Measurements from ENCODE around the gene PHF13. TPM values are rescaled to one million over a fixed set of nuclear protein-coding genes. Genes with fewer than 3 reads are reported as not detected.

PHF13 gene
- total and polyA plus RNA-seq, 9 of the 15 experiments (the other 6 are each of a cell fraction or from before 2014, with no cell fraction given) = 1.8 to 36.1 (median 11.7) TPM

DNA sequence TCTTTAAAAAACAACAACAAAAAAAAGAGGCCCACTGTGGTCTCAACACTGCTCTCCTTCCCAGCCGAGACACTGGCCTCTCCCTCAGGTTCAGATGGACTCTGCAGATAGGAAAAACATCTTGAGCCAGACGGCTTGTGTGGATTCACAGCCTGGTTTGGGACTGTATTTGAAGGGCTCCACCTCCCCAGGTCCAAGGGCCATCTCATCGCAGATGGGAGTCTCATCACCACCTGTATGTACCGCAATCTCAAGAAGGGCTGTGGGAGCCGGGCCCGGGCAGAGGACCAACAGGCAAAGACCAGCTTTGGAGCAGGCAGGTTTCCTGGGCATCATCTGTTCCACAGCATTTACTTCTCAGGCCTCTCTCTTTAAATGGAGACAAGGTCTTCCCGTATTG lies 23.5 kb upstream of the PHF13 start (continued):
- TF ChIP-seq SP2 (IDR thresholded peaks at IDR 0.05; ENCODE audit: extremely low read depth, low read depth, low read length, poor library complexity, severe bottlenecking) (no peak), PCBP1 (IDR thresholded peaks at IDR 0.05; ENCODE audit: low read depth, low read length, poor library complexity, severe bottlenecking) (no peak), POLR2AphosphoS5 (IDR thresholded peaks at IDR 0.05; ENCODE audit: control insufficient read depth, insufficient read depth, low read depth, low read length) (0 out of 2 replicates have a peak, but pooled peaks have one; percentile 27), NFYB (IDR thresholded peaks at IDR 0.05; ENCODE audit: extremely low read depth, insufficient read length) (no peak), POLR2A (conservative IDR thresholded peaks at IDR 0.05) (peak; percentile 15; the same call in 1 of the 2 replicates), ESRRA (IDR thresholded peaks at IDR 0.05; ENCODE audit: borderline replicate concordance, low read depth) (no peak), POLR2G (IDR thresholded peaks at IDR 0.05; ENCODE audit: low read depth, low read length) (no peak)

GRCh38 chr1:6591222-6591621 lies 22.3 kb upstream of the PHF13 start:
- intact Hi-C loops (cut with micrococcal nuclease) (no loop called here), in situ Hi-C loops (cut with MboI) (no loop called here)
- ChIA-PET POLR2A (interaction anchor here (0.6 to 4.2 kb wide), 5 partner anchors 10 to 50 kb away, joined by 3 to 59 read pairs (median 7); partner anchors contain the start of genes KLHL21 and ZBTB48), CTCF (ENCODE audit: low intra/inter-chr PET ratio) (no interaction called here)
- no peak overlapping the region for H3K27ac ChIP-seq (ENCODE audit: extremely low read depth, low read depth, low read length)
- no peak overlapping the region for H3K4me3 ChIP-seq
- H3K9me1 ChIP-seq (ENCODE audit: control insufficient read depth, insufficient read depth, low read length) = peaks cover 9% of the 10 kb centered on the region
- H3K79me2 ChIP-seq (ENCODE audit: control insufficient read depth, insufficient read depth, low read length) = peaks cover 16% of the 10 kb centered on the region
- H3K9me3 ChIP-seq (replicated peaks; ENCODE audit: control insufficient read depth, insufficient read depth, low read depth, low read length) = no peaks in the 10 kb centered on the region
- H3K4me2 ChIP-seq (ENCODE audit: insufficient read depth, low read length) = no peak overlapping the region
- no peak overlapping the region for H2AFZ ChIP-seq (ENCODE audit: low read depth, low read length)
- no peaks in the 10 kb centered on the region for H3K27me3 ChIP-seq (ENCODE audit: control insufficient read depth in 2 of 2, insufficient read depth in 2 of 2, low read length in 2 of 2)
- 95% methylated on average over 13 of the region's 13 CpGs for WGBS (ENCODE audit: insufficient coverage, low coverage, missing lambda C conversion rate)
- H3K36me3 ChIP-seq (ENCODE audit: control insufficient read depth, insufficient read depth, low read length) = peaks cover 100% of the 10 kb centered on the region
- H4K20me1 ChIP-seq (replicated peaks; ENCODE audit: control insufficient read depth, insufficient read depth, low read length) = peaks cover 19% of the 10 kb centered on the region; the same call in 1 of the 2 replicates
- no peak for DNase-seq (ENCODE audit: extremely low read depth in 1 of 4, low spot score in 3 of 4)
- H3K9ac ChIP-seq (ENCODE audit: insufficient read depth in 1 of 2, low read depth in 2 of 2, low read length in 2 of 2) = peak overlapping the region in 1 of 2 experiments; percentile 66; a peak in 1 of 4 replicates
- no peak for FAIRE-seq
- H3K4me1 ChIP-seq (replicated peaks in 1 of 2; ENCODE audit: control insufficient read depth in 2 of 2, insufficient read depth in 2 of 2, low read length in 2 of 2) = peaks cover 0 to 39% of the 10 kb centered on the region in 2 experiments; a peak in 1 of 5 replicates
- ATAC-seq = no peak
- no TSS peak for BruUV-seq (replicated peaks)
- peak; percentile 60; the same call in 1 of the 2 replicates for TF ChIP-seq RBFOX2 (IDR thresholded peaks at IDR 0.05; ENCODE audit: low read depth, low read length)
- TF ChIP-seq POLR2G (IDR thresholded peaks at IDR 0.05; ENCODE audit: low read depth, low read length) = peak; percentile 69
- no peak for TF ChIP-seq STAG1 (CRISPR knock-in tag; IDR thresholded peaks at IDR 0.05; ENCODE audit: borderline replicate concordance)

All from K562 (cell line).